Stimulated activated CD8-positive, alpha-beta memory T cell treated with anti-CD3 and anti-CD28 coated beads, Interleukin-15, amount 100 ng/mL, for 4 hours (primary cell): ENCODE results near the gene ACTG1.

Experiments used
- DNase-seq, 2 donors: peaks; one replicate each; pipeline ENCODE4 v3.0.0-alpha.2; 2020; ENCODE audit warnings: low read depth in 2 of 2

The ACTG1 gene

GRCh38 chr17:81464586-81464985 lies 48.0 kb downstream of the ACTG1 start:
- DNase-seq, result no peak

GRCh38 chr17:81463506-81463905 lies 49.1 kb downstream of the ACTG1 start:
- no peak for DNase-seq

- DNase-seq, result no peak
These were observed 50.0 kb downstream of the ACTG1 start for GRCh38 chr17:81462506-81463125.

- DNase-seq, result no peak
These were observed 50.7 kb downstream of the ACTG1 start for GRCh38 chr17:81461607-81462500.

GRCh38 chr17:81460856-81461460 lies 51.6 kb downstream of the ACTG1 start:
- DNase-seq, result no peak
